HUDEP-2 (cell line): ENCODE results near the gene CD70.
"Not testable (repeated sequence)": the region's sequence is repeated elsewhere in the genome, so short reads cannot be mapped to it uniquely, and the experiment has no call there.

Experiments used
- DNase-seq, 76 experiments: peaks; one replicate each; lab custom pipeline; 2025; ENCODE audit not compliant: unreplicated experiment in 76 of 76; lab: John Stamatoyannopoulos, UW

Gene CD70

DNA sequence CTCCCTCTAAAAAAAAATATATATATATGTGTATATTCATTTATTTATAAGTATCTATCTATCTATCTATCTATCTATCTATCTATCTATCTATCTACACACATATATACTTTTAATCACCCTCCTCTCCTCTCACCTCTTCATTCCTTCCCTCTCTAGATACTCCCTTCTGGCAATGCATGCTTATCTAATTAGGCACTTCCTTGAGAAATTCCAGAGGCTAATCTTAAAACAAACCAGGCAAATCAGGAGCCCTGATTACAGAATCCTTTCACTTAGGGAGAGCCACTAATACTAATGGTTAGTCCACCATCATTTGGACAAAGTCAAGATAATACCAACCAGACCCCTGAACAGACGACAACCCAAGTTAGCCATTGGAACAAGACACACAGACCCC, 17.6 kb downstream of the CD70 start:
- no peak for DNase-seq

DNA sequence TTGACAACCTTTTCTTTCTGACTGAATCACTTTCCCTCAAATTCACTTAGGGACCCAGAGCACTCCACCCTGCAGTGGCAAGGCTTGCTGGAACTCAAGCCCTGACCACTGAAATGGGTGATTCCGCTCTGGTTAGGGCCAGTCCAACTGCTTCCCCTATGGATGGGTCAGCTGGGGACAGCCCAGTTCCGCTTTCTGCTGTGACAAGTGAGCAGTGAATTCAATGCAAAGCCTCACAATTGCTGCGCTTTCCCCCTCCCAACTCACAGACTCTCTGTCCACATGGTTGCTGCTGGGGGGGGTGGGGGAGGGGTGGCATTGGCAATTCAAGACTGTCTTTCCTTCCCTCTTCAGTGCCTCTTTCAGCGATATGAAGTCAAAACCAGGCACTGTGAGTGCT, 18.7 kb downstream of the CD70 start:
- no peak for DNase-seq

DNA sequence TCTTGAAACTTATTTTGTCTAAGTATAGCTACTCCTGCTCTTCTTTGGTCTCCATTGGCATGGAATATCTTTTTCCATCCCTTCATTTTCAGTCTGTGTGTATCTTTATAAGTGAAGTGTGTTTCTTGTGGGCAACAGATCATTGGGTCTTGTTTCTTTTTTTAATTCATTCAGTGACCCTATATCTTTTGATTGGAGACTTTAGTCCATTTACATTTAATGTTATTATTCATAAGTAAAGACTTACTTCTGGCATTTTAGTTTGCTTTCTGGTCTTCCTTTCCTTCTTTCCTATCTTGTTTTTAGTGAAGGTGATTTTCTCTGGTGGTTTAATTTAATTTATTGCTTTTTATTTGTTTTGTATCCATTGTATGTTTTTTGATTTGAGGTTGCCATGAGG, 19.8 kb downstream of the CD70 start:
- DNase-seq, result no peak

DNA sequence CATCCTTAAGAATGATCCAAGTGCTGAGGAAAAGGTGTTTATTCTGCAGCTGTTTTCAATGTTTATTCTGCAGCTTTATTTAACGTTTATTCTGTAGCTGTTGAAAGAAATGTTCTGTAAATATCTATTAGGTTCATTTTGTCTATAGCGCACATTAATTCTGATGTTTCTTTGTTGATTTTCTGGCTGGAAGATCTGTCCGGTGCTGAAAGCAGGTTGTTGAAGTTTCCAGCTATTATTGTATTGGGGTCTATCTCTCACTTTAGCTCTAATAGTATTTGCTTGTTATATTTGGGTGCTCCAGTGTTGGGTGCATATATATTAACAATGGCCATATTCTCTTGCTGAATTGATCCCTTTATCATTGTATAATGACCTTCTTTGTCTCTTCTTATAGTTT, 20.2 kb downstream of the CD70 start:
- DNase-seq, result no peak

DNA sequence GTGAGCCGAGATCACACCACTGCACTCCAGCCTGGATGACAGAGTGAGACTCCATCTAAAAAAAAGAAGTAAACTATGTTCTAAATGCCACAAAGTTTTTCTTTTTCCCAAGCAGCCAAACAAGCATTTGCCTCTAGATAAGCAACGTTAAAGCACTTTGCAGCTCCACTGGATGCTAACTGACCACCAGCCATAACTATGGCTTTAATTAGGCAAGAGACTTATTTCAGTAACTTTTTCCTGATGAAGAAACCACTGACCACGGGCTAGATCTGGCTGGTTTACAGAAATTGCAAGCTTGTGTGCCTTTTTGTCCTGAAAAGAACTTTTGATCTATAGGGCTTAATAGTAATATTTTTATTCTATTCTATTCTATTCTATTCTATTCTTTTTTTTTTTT, 22.1 kb downstream of the CD70 start:
- DNase-seq, result no peak

DNA sequence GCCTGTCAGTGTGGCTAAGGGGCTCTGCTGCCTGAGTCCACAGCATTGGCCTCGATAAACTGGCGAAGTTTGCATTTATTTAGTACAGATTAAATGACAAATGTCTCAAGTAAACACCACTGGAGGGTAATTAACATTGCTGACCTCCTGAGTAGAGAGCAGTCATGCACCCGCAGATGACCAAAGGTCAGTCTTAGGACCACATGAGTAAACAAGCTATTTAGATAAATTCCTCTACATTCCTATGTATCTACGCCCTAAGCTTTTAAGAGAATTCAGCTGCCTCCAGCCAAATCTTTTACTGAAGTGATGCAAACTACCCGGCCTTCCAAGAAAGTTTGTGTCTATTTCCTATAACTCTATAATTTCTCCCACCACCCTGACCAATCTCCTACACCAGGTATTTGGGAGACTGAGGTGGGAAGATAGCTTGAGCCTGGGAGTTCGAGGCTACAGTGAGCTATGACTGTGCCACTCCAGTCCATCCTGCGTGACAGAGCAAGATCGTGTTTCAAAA, 22.9 kb downstream of the CD70 start:
- no peak for DNase-seq

DNA sequence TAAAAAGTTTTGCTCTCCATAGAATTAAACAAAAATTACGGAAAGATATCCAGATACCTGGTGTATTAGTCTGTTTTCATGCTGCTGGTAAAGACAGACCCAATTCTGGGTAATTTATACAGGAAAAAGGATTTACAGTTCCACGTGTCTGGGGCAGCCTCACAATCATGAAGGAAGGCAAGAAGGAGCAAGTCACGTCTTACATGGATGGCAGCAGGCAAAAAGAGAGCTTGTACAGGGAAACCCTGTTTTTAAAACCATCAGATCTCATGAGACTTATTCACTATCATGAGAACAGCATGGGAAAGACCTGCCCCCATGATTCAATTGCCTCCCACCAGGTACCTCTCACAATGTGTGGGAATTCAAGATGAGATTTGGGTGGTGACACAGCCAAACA, 24.2 kb downstream of the CD70 start:
- not testable (repeated sequence) for DNase-seq

DNA sequence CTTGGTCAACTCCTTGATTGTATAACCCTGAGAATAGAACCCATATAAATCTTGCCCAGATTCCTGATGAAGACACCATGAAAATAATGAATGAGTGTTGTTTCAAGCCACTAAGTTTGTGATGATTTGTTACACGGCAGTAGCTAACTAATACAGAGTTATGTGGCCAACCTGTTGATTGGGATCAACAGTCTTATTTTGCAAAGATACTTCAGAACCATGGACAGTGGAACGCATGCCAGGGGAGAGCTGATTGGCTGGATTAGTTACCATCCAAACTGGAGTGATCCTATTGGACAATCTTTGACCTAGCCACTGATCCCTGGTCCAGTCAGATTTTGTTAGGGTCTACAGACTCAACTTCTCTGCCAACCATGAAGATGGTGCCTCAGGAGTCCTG, 26.6 kb downstream of the CD70 start:
- DNase-seq, result peak in 21 of 76 experiments; percentile 8 to 61 (median 32)

DNA sequence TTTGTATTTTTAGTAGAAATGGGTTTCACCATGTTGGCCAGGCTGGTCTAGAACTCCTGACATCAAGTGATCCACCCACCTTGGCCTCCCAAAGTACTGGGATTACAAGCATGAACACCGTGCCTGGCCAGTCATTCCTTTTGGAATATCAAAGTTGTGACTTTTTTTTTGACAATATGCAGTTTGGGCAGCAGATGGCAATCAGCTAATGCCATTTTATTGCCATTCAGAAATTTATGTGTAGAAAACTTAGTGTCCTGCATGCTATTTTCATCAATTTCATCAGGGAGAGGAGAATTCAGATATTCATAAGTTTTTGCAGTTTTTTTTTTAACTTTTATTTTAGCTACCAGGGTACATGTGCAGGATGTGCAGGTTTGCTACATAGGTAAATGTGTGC, 28.5 kb downstream of the CD70 start:
- DNase-seq, result not testable (repeated sequence)

DNA sequence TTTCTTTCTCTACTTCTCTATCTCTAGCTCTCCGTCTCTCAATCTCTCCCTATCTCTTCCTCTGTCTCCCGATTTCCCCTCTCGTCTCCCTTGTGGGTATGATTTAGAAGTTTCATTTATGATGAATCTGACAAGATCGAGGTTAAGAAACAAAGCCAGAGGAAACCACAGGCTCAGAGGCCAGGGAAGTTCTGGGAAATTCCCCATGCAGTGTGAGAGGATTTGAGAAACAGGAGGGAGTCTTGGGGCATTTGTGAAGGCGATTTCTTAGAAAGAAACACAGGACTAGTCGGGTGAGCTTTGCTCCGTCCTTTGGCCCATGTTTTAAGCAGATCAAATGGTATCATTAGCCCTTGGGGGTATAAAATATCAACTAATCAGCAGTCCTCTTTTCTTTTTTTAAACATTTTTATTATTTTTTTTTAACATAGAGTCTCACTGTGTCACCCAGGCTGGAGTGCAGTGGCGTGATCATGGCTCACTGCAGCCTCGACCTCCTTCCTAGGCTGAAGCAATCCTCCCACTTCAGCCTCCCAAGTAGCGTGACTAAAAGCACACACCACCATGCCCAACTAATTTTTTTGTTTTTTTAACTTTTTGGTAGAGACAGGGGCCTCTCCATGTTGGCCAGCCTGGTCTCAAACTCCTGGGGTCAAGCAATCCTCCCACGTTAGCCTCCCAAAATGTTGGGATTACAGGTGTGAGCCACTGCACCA, 34.3 kb downstream of the CD70 start:
- no peak for DNase-seq

DNA sequence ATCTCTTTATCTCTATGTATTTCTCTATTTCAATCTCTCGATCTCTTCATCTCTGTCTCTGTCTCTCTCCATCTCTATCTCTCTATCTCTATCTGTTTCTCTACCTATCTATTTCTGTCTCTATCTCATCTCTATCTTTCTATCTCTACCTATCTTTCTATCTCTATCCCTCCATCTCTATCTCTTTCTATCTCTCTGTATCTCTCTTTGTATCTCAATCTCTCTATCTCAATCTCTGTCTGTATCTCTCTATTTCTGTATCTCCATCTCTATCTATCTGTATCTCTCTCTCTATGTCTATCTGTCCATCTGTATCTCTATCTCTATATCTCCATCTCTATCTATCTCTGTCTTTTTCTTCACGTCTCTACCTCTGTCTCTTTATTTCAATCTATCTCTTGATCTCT, 34.9 kb downstream of the CD70 start:
- no peak for DNase-seq

DNA sequence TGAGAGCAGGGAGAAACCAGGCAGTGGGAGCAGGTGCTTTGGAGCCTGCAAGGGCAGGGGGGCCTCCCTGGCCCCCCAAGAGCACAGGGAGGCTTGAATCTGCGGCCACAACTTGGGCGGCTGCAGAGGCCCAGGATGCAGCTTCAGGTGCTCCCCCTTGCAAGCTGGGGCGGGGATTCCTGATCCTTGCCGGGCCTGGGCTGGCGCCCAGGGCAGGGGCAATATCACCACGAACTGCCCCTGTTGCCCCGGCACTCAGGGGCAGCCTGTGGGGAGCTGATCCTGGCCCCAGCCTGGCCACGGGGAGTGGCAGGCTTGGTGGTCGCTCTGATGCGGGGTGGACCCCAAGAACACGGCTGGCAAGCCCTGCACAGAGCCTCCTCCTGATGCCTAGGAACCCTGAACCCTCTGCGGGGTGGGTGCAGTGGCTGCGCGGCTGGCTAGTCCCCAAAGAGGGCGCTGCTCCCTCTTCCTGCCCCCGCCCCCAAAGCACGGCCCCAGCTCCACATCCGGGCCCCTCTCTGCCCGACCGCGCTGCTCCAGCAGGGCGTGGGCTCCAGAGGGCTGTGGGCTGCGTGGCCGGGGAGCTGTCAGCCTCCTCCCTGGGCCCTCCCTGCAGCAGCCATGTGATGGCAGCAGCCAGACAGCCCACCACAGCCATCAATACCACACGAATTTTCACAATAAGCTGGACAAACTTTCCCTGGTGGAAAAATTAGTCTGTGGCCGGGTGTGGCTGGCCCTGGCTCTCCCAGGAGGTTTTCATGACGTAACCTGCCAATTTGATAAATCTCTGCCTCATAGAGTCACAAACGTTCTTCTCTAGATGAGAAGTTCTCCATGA, 39.1 kb downstream of the CD70 start:
- peak in 37 of 76 experiments; percentile 13 to 72 (median 38) for DNase-seq

DNA sequence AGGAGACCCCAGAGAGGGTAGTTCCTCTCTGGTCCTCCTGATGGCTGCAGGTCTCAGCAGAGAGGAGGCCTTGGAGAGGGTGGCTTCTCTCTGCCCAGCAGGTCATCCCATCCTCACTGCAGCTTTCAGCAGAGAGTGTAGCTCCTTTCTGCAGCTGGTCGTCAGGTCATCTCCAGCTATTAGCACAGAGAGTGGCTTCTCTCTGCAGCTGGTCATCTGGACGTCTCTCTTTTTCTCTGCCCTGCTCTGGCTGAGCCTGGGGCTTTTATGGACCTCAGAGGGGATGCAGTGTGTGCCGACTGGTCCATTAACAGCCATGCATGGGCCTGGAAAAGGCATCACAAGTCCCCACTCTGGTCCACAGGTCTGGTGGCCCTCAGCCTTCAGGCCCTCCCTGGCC, 39.9 kb downstream of the CD70 start:
- no peak for DNase-seq

DNA sequence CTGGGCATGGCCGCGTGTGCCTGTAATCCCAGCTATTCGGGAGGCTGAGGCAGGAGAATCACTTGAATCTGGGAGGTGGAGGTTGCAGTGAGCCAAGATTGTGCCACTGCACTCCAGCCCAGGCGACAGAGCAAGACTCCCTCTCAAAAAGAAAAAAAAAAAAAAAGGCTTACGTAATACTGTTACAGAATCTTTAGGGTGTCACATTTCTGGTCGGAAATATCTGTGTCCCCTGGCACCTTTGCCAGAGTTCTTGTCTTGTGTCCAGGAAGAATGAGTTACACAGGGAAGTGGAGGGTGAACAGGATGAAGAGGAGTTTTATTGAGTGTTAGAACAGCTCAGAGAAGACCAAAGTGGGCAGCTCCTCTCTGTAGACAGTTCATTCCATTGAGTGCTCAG, 40.3 kb downstream of the CD70 start:
- DNase-seq, result not testable (repeated sequence)

DNA sequence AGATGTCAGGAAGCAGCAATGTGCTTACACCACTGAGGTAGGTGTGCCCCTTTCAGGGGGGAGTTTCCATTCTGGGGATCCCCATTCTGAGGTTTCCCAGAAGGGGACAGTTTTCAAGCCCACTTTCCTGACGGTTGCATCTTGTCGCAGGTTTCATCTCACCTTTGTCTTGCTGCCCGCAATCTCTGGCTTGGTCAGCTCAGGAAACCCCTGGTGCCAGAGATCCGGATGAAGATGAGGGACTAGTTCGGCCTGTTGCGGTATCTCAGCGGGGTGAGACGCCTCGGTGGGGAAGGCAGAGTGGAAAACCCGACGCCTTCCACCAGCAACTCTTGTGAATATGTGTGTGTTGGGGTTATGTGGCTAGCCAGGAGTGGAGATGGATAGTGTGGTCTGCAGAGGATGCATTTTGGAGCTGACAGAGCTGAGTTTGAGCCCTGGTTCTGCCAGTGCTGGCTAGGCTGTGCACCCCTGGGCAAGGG, 47.0 kb downstream of the CD70 start:
- DNase-seq, result no peak

DNA sequence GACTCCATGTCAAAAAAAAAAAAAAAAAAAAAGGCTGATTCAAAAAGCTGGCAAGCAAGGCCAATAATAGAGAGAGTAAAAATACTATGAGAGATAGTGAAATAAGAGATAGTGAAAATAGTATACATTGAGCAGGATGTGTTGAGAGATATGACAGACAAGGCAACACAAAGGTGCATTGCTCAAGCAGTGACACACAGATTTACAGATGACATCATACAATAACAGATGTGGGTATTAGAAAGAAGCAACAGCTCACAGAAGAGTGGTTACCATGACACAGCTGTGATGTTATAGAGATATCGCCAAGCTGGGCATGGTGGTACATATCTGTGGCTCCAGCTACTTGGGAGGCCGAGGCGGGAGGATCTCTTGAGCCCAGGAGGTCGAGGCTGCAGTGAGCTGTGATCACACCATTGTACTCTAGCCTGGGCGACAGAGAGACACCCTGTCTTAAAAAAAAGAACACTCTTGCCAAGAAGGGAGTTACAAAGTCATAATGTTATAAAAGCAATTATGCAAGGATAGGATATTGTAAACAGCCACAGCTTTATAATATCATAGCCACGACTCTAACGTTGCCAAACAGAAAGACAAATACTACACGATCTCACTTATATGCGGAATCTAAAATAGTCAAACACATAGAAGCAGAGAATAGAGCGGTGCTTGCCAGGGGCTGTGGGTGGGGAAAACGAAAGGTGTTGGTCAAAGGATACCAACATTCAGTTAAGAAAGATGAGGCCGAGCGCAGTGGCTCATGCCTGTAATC, 49.8 kb downstream of the CD70 start:
- no peak for DNase-seq

DNA sequence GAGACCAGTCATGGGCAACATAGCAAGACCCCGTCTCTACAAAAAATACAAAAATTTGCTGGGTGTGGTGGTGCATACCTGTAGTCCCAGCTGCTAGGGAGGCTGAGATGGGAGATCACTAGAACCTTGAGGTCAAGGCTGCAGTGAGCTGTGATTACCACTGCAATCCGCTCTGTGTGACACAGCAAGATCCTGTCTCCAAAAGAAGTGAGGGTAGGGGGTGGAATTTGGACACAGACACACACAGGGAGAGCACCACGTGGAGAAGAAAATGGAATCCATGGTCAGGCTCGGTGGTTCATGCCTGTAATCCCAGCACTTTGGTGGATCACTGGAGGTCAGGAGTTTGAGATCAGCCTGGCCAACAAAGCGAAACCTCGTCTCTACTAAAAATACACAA, 51.4 kb downstream of the CD70 start:
- DNase-seq, result no peak
